Smooth muscle cell (in vitro differentiated cells): ENCODE measurements around the gene ATG4C. TPM values are rescaled to one million over a fixed set of nuclear protein-coding genes. Genes with fewer than 3 reads are reported as not detected.
"Not testable (repeated sequence)": the region's sequence is repeated elsewhere in the genome, so short reads cannot be mapped to it uniquely, and the experiment has no call there.

Source experiments
- DNase-seq: peaks from one replicate; lab custom pipeline; 2025; ENCODE audit not compliant: unreplicated experiment; lab: John Stamatoyannopoulos, UW
- H2AFZ ChIP-seq: fragments of 200-600 bp; sonication (generic); 2 replicates; pipeline ENCODE4 v1.6.0; 2016; ENCODE audit warnings: antibody characterized with exemption, low read depth, mild to moderate bottlenecking
- H3F3A ChIP-seq: fragments of 200-600 bp; sonication (generic); 2 replicates; pipeline ENCODE4 v1.6.0; 2017; ENCODE audit warnings: antibody characterized with exemption, low read depth
- H3K27ac ChIP-seq: fragments of 200-600 bp; sonication (generic); 2 replicates; pipeline ENCODE4 v1.5.1; 2016; ENCODE audit warnings: low read depth, mild to moderate bottlenecking
- H3K27me3 ChIP-seq: fragments of 200-600 bp; sonication (generic); 2 replicates; pipeline ENCODE4 v1.6.1; 2016; ENCODE audit warnings: low read depth, mild to moderate bottlenecking
- H3K36me3 ChIP-seq: fragments of 200-600 bp; sonication (generic); 2 replicates; pipeline ENCODE4 v1.5.1; 2016; ENCODE audit warnings: low read depth
- H3K4me1 ChIP-seq: fragments of 200-600 bp; sonication (generic); 2 replicates; pipeline ENCODE4 v1.5.1; 2016; ENCODE audit warnings: low read depth
- H3K4me2 ChIP-seq: fragments of 200-600 bp; sonication (generic); 2 replicates; pipeline ENCODE4 v1.6.0; 2016; ENCODE audit warnings: mild to moderate bottlenecking
- H3K4me3 ChIP-seq: fragments of 200-600 bp; sonication (generic); 2 replicates; pipeline ENCODE4 v1.5.1; 2016; ENCODE audit warnings: mild to moderate bottlenecking
- H3K79me2 ChIP-seq: fragments of 200-600 bp; sonication (generic); 2 replicates; pipeline ENCODE4 v1.6.0; 2016; ENCODE audit warnings: low read depth, mild to moderate bottlenecking
- H3K9ac ChIP-seq: fragments of 200-600 bp; sonication (generic); 2 replicates; pipeline ENCODE4 v1.6.0; 2016; ENCODE audit warnings: low read depth
- H3K9me3 ChIP-seq: fragments of 200-600 bp; sonication (generic); replicated peaks from 2 replicates; pipeline ENCODE4 v1.5.1; 2016; ENCODE audit warnings: low read depth
- H4K20me1 ChIP-seq: fragments of 200-600 bp; sonication (generic); 2 replicates; pipeline ENCODE4 v1.6.0; 2016; ENCODE audit warnings: low read depth
- WGBS: methylation state at CpG from one replicate; pipeline ENCODE4 v1.1.7; 2016; ENCODE audit warnings: low lambda C conversion rate; 5-methylcytosine and 5-hydroxymethylcytosine counted together
- polyA plus RNA-seq: library from polyadenylated mRNA; unstranded; fragments of >200 nt; fragmentation: Nextera tagmentation; extraction: Ambion mirVana; gene quantifications from 2 replicates; pipeline ENCODE4 v1.2.1, GENCODE V29; 2016
- total RNA-seq: library from RNA; depleted of rRNA; stranded (reverse); fragments of >200 nt; gene quantifications from 2 replicates; pipeline ENCODE4 v1.2.3, GENCODE V29; 2014
- TF ChIP-seq, protein P1 (sequence below): fragments of 200-600 bp; sonication (generic); IDR thresholded peaks from 2 replicates; pipeline ENCODE4 v1.5.1; 2017; ENCODE audit warnings: borderline replicate concordance, mild to moderate bottlenecking, antibody characterized with exemption; ENCODE audit not compliant: insufficient read depth, poor library complexity, severe bottlenecking

Gene ATG4C
- total and polyA plus RNA-seq, 2 experiments from 2014 or later = 11.5 to 13.5 TPM

DNA sequence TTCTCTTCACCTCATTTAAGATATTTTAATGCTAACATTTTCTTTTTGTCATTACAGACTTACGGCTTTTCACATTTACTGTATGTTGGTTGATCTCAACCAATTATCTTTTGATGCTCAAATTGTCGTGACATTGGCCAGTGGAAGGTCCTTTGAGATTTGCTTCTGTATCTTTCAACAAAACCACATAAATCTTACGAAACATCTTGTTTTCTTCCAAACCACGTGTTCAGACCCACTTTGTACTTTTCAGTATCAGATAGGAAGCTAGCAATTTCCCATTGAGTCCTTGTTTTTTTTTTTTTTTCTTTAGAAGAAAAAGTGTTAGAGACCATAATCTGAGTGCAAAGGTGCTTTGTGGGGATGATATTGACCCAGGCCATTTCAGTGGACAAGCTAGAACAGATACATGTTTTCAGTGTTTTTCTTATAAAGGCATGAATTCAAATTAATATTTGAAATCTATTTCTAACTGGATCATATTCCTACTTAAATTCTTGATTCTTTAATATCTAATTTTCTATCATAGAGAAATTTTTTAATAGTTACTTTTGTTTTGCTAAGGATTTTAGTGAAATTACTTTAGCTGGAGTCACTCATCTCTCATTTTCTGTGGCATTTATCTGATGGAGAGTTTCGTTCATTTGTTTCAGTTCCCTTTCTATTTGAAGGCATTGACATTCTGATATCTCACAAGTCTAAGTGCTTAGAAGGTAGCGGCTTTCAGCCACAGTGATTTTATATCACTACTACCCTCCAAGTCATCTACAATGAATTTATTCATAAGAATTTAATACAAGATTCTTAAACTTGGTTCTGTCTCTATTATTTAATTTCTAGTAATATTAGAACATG lies 26.7 kb downstream of the ATG4C start:
- Histone ChIP-seq H3K4me1 (no peaks in the 10 kb centered on the region), H4K20me1 (no peaks in the 10 kb centered on the region), H3K27ac (no peak overlapping the region), H3K27me3 (no peaks in the 10 kb centered on the region), H3F3A (no peaks in the 10 kb centered on the region), H3K36me3 (no peaks in the 10 kb centered on the region), H3K79me2 (no peaks in the 10 kb centered on the region), H3K4me2 (no peak overlapping the region), H3K4me3 (no peak overlapping the region), H3K9me3 (no peaks in the 10 kb centered on the region), H2AFZ (no peak overlapping the region), H3K9ac (no peak overlapping the region)
- 96% methylated on average over 6 of the region's 6 CpGs for WGBS
- DNase-seq = no peak
- TF ChIP-seq, protein P1, sequence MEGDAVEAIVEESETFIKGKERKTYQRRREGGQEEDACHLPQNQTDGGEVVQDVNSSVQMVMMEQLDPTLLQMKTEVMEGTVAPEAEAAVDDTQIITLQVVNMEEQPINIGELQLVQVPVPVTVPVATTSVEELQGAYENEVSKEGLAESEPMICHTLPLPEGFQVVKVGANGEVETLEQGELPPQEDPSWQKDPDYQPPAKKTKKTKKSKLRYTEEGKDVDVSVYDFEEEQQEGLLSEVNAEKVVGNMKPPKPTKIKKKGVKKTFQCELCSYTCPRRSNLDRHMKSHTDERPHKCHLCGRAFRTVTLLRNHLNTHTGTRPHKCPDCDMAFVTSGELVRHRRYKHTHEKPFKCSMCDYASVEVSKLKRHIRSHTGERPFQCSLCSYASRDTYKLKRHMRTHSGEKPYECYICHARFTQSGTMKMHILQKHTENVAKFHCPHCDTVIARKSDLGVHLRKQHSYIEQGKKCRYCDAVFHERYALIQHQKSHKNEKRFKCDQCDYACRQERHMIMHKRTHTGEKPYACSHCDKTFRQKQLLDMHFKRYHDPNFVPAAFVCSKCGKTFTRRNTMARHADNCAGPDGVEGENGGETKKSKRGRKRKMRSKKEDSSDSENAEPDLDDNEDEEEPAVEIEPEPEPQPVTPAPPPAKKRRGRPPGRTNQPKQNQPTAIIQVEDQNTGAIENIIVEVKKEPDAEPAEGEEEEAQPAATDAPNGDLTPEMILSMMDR = no peak

DNA sequence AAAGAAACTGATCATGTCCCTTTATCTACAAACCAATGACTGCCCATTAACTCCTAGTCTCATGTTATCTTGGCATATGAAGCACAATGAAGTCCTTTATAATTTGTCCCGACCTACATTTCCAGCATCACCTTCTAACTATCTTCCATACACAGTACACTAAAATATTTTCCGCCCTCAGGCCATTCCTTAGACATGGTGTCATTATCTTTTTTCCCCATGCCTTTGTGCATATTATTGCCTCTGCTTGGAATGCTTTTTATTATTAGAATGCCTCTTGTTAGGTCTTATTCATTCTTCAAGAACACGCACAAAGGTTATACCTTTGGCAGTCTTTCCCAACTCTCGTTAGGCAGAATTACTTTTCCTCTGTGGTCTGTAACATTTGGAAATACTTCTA lies 39.6 kb downstream of the ATG4C start:
- Histone ChIP-seq H2AFZ (no peak overlapping the region), H3K27me3 (no peaks in the 10 kb centered on the region), H3K79me2 (no peaks in the 10 kb centered on the region), H3K4me3 (no peak overlapping the region), H3K36me3 (no peaks in the 10 kb centered on the region), H3K27ac (no peak overlapping the region), H3K4me1 (no peaks in the 10 kb centered on the region), H3F3A (no peaks in the 10 kb centered on the region), H4K20me1 (no peaks in the 10 kb centered on the region), H3K4me2 (no peak overlapping the region), H3K9ac (no peak overlapping the region), H3K9me3 (no peaks in the 10 kb centered on the region)
- TF ChIP-seq, protein P1 = no peak
- DNase-seq = no peak
- 86% methylated on average over 4 of the region's 4 CpGs for WGBS

DNA sequence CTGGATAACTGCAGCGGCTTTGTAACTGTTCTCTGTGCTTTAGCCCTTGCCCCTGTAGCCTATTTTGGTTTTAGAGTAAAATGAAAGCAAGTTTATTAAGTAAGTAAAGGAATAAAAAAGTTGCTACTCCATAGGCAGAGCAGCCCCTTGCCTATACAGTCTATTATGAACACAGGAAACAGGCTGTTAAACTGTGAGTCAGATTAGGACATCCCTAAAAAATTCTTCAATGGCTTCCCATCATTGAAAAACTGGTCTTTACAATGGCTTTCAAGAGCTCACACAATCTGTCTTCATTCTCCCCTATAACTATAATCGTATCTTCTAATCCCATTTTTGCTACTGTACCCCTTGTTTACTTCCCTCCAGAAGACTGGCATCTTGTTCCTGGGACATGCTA lies 43.0 kb downstream of the ATG4C start:
- Histone ChIP-seq H3K36me3 (no peaks in the 10 kb centered on the region), H3K9me3 (no peaks in the 10 kb centered on the region), H2AFZ (no peak overlapping the region), H3K4me3 (no peak overlapping the region), H3K9ac (no peak overlapping the region), H4K20me1 (no peaks in the 10 kb centered on the region), H3K4me1 (no peaks in the 10 kb centered on the region), H3F3A (no peaks in the 10 kb centered on the region), H3K27me3 (no peaks in the 10 kb centered on the region), H3K4me2 (no peak overlapping the region), H3K27ac (no peak overlapping the region), H3K79me2 (no peaks in the 10 kb centered on the region)
- TF ChIP-seq, protein P1 = no peak
- WGBS = 89% methylated on average over 2 of the region's 2 CpGs
- no peak for DNase-seq

DNA sequence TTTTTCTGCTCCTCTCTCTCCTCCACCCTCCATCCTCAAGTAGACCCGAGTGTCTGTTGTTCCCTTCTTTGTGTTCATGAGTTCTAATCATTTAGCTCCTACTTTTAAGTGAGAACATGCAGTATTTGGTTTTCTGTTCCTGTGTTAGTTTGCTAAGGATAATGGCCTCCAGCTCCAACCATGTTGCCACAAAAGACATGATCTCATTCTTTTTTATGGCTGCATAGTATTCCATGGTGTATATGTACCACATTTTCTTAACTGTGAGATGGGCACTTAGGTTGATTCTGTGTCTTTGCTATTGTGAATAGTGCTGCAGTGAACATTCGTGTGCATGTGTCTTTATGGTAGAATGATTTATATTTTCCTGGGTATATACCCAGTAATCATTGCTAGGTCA lies 43.9 kb downstream of the ATG4C start:
- H3F3A ChIP-seq, H3K79me2 ChIP-seq, H3K36me3 ChIP-seq, H3K4me2 ChIP-seq, DNase-seq, H3K4me1 ChIP-seq, H3K9ac ChIP-seq, H3K27ac ChIP-seq, H3K4me3 ChIP-seq, H2AFZ ChIP-seq, H3K9me3 ChIP-seq, H3K27me3 ChIP-seq, H4K20me1 ChIP-seq: not testable (repeated sequence)
- 98% methylated on average over 2 of the region's 2 CpGs for WGBS
